ENCODE data around the gene EFCC1.

The EFCC1 gene

GRCh38 chr3:129035360-129036221 is 34.5 kb downstream of the EFCC1 start:
- no peak for DNase-seq

- DNase-seq = no peak
Measured at GRCh38 chr3:129036222-129037092, 35.4 kb downstream of the EFCC1 start.

- no peak for DNase-seq
Measured at GRCh38 chr3:129037093-129037419, 36.0 kb downstream of the EFCC1 start.

- DNase-seq = no peak
Measured at GRCh38 chr3:129038121-129038855, 37.2 kb downstream of the EFCC1 start.

GRCh38 chr3:129039271-129040038 is 38.4 kb downstream of the EFCC1 start:
- DNase-seq = peak in 1 of 4 experiments; percentile 12

- no peak for DNase-seq
Measured at GRCh38 chr3:129040039-129040336, 38.9 kb downstream of the EFCC1 start.

- no peak for DNase-seq
Measured at GRCh38 chr3:129040579-129041300, 39.6 kb downstream of the EFCC1 start.

- DNase-seq = peak in 1 of 4 experiments; percentile 50
Measured at GRCh38 chr3:129045675-129046036, 44.6 kb downstream of the EFCC1 start.

- peak in 1 of 4 experiments; percentile 50 for DNase-seq
Measured at GRCh38 chr3:129046037-129046731, 45.1 kb downstream of the EFCC1 start.

GRCh38 chr3:129046732-129047552 is 45.8 kb downstream of the EFCC1 start:
- no peak for DNase-seq

GRCh38 chr3:129047553-129047839 is 46.4 kb downstream of the EFCC1 start:
- no peak for DNase-seq

- DNase-seq = no peak
Measured at GRCh38 chr3:129050556-129051295, 49.6 kb downstream of the EFCC1 start.

GRCh38 chr3:129051871-129052340 is 50.8 kb downstream of the EFCC1 start:
- DNase-seq = no peak

GRCh38 chr3:129052675-129053074 is 51.6 kb downstream of the EFCC1 start:
- no peak for DNase-seq

GRCh38 chr3:129054605-129055104 is 53.6 kb downstream of the EFCC1 start:
- no peak for DNase-seq

GRCh38 chr3:129056451-129057173 is 55.5 kb downstream of the EFCC1 start:
- DNase-seq = no peak

GRCh38 chr3:129057249-129057648 is 56.1 kb downstream of the EFCC1 start:
- no peak for DNase-seq

- DNase-seq = no peak
Measured at GRCh38 chr3:129058441-129059200, 57.5 kb downstream of the EFCC1 start.

All from activated naive CD4-positive, alpha-beta T cell (primary cell).